HCT116 (cell line): ENCODE data around the gene TSC22D1.

Experiments used
- EZH2 ChIP-seq: fragments of 200-600 bp; sonication (generic); IDR thresholded peaks from 2 replicates; pipeline ENCODE4 v1.6.1; 2017; ENCODE audit warnings: antibody characterized with exemption, mixed run types
- POLR2A ChIP-seq: IDR thresholded peaks from 2 replicates; pipeline ENCODE4 v1.7.0; 2011; ENCODE audit warnings: borderline replicate concordance; ENCODE audit not compliant: insufficient read depth, insufficient read length; ENCODE audit errors: extremely low read depth
- TF ChIP-seq, protein P1 (sequence below), 3 experiments: fragments of 200-600 bp in 1 of 3; sonication (generic) in 1 of 3; IDR thresholded peaks in 2 of 3; conservative IDR thresholded peaks in 1 of 3; 2 replicates each; pipeline ENCODE4 v1.5.1; 2012 to 2017; ENCODE audit warnings: low read depth in 2 of 3, low read length in 2 of 3, antibody characterized with exemption in 1 of 3, borderline replicate concordance in 1 of 3, control low read depth in 1 of 3, mild to moderate bottlenecking in 1 of 3, mixed read lengths in 1 of 3, mixed run types in 1 of 3, moderate library complexity in 1 of 3; ENCODE audit not compliant: insufficient read depth in 1 of 3
- TF ChIP-seq, protein P2 (sequence below): IDR thresholded peaks from 2 replicates; pipeline ENCODE4 v1.6.1; 2012; ENCODE audit warnings: low read depth

DNA sequence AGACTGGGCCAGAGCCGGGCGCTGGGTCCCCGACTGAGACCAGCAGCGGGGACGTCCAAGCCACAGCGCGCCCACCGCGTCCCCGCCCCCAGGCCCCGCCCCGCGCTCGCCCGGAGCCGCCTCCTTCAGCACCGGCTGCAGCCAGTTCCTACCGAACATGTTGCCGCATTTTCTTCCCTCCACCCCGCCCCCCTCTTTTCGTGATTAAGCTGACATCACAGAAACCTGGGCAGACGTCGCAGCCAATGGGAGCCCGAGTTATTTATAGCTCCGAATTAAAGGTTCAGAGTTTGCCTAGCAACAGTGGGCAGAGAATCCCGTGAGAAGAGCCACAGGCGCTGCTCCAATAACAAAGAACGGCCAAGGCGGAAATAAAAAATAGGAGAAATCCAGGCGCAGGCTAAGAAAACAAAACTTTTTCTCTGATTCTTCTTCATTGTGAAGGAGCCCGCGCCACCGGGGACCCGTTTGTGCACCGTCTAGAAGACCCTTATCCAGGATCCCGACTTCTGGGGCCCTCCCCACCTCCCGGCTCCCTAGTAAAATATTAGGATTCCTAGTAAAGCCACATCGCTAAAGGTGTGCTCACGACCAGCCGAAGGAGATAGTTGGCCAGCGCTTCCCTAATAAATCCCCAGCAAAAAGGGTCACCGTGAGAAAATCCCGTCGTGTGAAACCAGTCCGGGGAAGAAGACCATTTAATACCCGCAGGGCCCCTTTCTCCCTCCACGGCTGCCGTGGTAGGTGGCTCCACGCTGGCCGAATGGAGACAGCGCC lies 140.8 kb downstream of the TSC22D1 start:
- TF ChIP-seq EZH2 (no peak), POLR2A (peak; percentile 15)
- TF ChIP-seq, protein P1, sequence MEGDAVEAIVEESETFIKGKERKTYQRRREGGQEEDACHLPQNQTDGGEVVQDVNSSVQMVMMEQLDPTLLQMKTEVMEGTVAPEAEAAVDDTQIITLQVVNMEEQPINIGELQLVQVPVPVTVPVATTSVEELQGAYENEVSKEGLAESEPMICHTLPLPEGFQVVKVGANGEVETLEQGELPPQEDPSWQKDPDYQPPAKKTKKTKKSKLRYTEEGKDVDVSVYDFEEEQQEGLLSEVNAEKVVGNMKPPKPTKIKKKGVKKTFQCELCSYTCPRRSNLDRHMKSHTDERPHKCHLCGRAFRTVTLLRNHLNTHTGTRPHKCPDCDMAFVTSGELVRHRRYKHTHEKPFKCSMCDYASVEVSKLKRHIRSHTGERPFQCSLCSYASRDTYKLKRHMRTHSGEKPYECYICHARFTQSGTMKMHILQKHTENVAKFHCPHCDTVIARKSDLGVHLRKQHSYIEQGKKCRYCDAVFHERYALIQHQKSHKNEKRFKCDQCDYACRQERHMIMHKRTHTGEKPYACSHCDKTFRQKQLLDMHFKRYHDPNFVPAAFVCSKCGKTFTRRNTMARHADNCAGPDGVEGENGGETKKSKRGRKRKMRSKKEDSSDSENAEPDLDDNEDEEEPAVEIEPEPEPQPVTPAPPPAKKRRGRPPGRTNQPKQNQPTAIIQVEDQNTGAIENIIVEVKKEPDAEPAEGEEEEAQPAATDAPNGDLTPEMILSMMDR (IDR thresholded peaks at IDR 0.05 in 2 of 3, conservative IDR thresholded peaks at IDR 0.05 in 1 of 3; ENCODE audit: borderline replicate concordance in 1 of 3, insufficient read depth in 1 of 3, low read depth in 2 of 3, low read length in 2 of 3): no peak
- TF ChIP-seq, protein P2, sequence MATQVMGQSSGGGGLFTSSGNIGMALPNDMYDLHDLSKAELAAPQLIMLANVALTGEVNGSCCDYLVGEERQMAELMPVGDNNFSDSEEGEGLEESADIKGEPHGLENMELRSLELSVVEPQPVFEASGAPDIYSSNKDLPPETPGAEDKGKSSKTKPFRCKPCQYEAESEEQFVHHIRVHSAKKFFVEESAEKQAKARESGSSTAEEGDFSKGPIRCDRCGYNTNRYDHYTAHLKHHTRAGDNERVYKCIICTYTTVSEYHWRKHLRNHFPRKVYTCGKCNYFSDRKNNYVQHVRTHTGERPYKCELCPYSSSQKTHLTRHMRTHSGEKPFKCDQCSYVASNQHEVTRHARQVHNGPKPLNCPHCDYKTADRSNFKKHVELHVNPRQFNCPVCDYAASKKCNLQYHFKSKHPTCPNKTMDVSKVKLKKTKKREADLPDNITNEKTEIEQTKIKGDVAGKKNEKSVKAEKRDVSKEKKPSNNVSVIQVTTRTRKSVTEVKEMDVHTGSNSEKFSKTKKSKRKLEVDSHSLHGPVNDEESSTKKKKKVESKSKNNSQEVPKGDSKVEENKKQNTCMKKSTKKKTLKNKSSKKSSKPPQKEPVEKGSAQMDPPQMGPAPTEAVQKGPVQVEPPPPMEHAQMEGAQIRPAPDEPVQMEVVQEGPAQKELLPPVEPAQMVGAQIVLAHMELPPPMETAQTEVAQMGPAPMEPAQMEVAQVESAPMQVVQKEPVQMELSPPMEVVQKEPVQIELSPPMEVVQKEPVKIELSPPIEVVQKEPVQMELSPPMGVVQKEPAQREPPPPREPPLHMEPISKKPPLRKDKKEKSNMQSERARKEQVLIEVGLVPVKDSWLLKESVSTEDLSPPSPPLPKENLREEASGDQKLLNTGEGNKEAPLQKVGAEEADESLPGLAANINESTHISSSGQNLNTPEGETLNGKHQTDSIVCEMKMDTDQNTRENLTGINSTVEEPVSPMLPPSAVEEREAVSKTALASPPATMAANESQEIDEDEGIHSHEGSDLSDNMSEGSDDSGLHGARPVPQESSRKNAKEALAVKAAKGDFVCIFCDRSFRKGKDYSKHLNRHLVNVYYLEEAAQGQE: no peak
